LNCAP (cell line): ENCODE measurements around the gene SUPT3H.

Source experiments
- CTCF ChIP-seq: fragments of 450-650 bp; IDR thresholded peaks from 2 replicates; pipeline ENCODE4 v1.5.1; 2017; ENCODE audit warnings: mild to moderate bottlenecking

SUPT3H gene

GRCh38 chr6:45305546-45305945, 72.2 kb downstream of the SUPT3H start:
- TF ChIP-seq CTCF, result no peak

GRCh38 chr6:45302832-45303231, 74.9 kb downstream of the SUPT3H start:
- TF ChIP-seq CTCF, result no peak

GRCh38 chr6:45301348-45302142, 76.2 kb downstream of the SUPT3H start:
- TF ChIP-seq CTCF, result no peak

- TF ChIP-seq CTCF, result no peak
These were observed 77.0 kb downstream of the SUPT3H start for GRCh38 chr6:45300736-45301135.

- no peak for TF ChIP-seq CTCF
These were observed 78.6 kb downstream of the SUPT3H start for GRCh38 chr6:45299096-45299581.

GRCh38 chr6:45297320-45297719, 80.4 kb downstream of the SUPT3H start:
- TF ChIP-seq CTCF, result no peak; the same call in 1 of the 2 replicates

- no peak for TF ChIP-seq CTCF
These were observed 84.4 kb downstream of the SUPT3H start for GRCh38 chr6:45293306-45293705.
